ENCODE results near the gene MXD3. TPM values are rescaled to one million over a fixed set of nuclear protein-coding genes. Genes with fewer than 3 reads are reported as not detected.

Gene MXD3
- total RNA-seq, 1 donor from 2014 or later, result 29.5 TPM

DNA sequence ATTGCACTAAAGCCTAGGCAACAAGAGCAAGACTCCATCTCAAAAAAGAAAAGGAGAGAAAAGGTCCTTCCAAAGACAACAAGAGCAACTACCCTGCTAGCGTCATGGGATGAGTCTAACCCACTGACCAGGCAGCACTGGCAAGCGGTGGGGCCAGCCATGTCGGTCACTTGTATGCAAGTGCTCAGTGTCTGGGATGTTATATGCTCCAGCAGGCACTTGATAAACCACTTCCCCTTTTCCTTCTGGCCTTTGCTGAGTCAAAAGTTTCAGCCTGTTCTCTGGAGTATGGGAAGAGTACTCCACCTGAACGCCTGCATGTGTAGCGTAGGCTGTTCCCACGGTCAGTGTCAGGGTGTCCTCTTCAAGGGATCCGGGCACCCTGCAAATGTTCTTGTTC, 9.2 kb upstream of the MXD3 start:
- Mint-ChIP-seq H3K27ac (no peak overlapping the region), H3K9me3 (no peaks in the 10 kb centered on the region), H3K4me3 (no peak overlapping the region), H3K27me3 (no peaks in the 10 kb centered on the region), H3K4me1 (ENCODE audit: unreplicated experiment) (peaks cover 5% of the 10 kb centered on the region), H3K36me3 (peaks cover 18% of the 10 kb centered on the region)
- no peak for DNase-seq (ENCODE audit: extremely low spot score, unreplicated experiment)
- TF ChIP-seq, protein P1, sequence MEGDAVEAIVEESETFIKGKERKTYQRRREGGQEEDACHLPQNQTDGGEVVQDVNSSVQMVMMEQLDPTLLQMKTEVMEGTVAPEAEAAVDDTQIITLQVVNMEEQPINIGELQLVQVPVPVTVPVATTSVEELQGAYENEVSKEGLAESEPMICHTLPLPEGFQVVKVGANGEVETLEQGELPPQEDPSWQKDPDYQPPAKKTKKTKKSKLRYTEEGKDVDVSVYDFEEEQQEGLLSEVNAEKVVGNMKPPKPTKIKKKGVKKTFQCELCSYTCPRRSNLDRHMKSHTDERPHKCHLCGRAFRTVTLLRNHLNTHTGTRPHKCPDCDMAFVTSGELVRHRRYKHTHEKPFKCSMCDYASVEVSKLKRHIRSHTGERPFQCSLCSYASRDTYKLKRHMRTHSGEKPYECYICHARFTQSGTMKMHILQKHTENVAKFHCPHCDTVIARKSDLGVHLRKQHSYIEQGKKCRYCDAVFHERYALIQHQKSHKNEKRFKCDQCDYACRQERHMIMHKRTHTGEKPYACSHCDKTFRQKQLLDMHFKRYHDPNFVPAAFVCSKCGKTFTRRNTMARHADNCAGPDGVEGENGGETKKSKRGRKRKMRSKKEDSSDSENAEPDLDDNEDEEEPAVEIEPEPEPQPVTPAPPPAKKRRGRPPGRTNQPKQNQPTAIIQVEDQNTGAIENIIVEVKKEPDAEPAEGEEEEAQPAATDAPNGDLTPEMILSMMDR (conservative IDR thresholded peaks at IDR 0.05), result no peak

GRCh38 chr5:177319913-177320588, 8.4 kb upstream of the MXD3 start:
- Mint-ChIP-seq H3K4me3 (no peak overlapping the region), H3K36me3 (peaks cover 18% of the 10 kb centered on the region), H3K27ac (no peak overlapping the region), H3K27me3 (no peaks in the 10 kb centered on the region), H3K9me3 (no peaks in the 10 kb centered on the region), H3K4me1 (ENCODE audit: unreplicated experiment) (peaks cover 3% of the 10 kb centered on the region)
- TF ChIP-seq, protein P1 (conservative IDR thresholded peaks at IDR 0.05), result no peak
- DNase-seq (ENCODE audit: extremely low spot score, unreplicated experiment), result no peak

GRCh38 chr5:177317959-177318377, 6.3 kb upstream of the MXD3 start:
- DNase-seq (ENCODE audit: extremely low spot score, unreplicated experiment), result no peak
- TF ChIP-seq, protein P1 (conservative IDR thresholded peaks at IDR 0.05), result peak; percentile 91
- no peaks in the 10 kb centered on the region for H3K4me1 Mint-ChIP-seq (ENCODE audit: unreplicated experiment)
- no peaks in the 10 kb centered on the region for H3K9me3 Mint-ChIP-seq
- no peak overlapping the region for H3K4me3 Mint-ChIP-seq
- H3K27ac Mint-ChIP-seq, result no peak overlapping the region
- peaks cover 8% of the 10 kb centered on the region for H3K36me3 Mint-ChIP-seq
- H3K27me3 Mint-ChIP-seq, result no peaks in the 10 kb centered on the region

- Mint-ChIP-seq H3K4me3 (no peak overlapping the region), H3K36me3 (peaks cover 5% of the 10 kb centered on the region), H3K4me1 (ENCODE audit: unreplicated experiment) (peaks cover under 1% of the 10 kb centered on the region), H3K9me3 (no peaks in the 10 kb centered on the region), H3K27me3 (no peaks in the 10 kb centered on the region), H3K27ac (no peak overlapping the region)
- TF ChIP-seq, protein P1 (conservative IDR thresholded peaks at IDR 0.05), result no peak
- DNase-seq (ENCODE audit: extremely low spot score, unreplicated experiment), result no peak
Measured at GRCh38 chr5:177316005-177316404, 4.3 kb upstream of the MXD3 start.

GRCh38 chr5:177315411-177315810, 3.7 kb upstream of the MXD3 start:
- Mint-ChIP-seq H3K9me3 (no peaks in the 10 kb centered on the region), H3K27me3 (no peaks in the 10 kb centered on the region), H3K27ac (no peak overlapping the region), H3K4me3 (no peak overlapping the region), H3K4me1 (ENCODE audit: unreplicated experiment) (peaks cover 5% of the 10 kb centered on the region), H3K36me3 (peaks cover 5% of the 10 kb centered on the region)
- DNase-seq (ENCODE audit: extremely low spot score, unreplicated experiment), result no peak
- TF ChIP-seq, protein P1 (conservative IDR thresholded peaks at IDR 0.05), result no peak
